Measurements from ENCODE around the gene CASK.

DNA sequence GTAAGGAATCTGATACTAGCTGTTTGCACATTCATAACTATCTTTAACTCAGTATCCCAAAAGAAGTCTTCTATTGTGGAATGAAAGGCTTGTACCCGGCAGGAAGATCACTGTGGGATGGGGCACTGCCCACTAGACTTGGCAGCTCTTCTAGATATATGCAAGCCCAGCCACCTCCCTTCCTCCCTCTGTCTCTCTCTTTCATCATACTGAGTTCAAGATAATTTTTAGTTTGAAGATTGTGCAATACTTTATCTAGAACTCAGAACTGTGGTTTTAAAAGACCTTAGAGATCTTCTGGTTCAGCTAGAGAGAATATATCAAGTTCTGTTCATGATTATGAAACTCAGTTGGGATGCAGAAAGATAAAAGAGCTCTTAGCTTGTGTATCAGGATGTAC, 257.1 kb downstream of the CASK start:
- TF ChIP-seq, protein P1, sequence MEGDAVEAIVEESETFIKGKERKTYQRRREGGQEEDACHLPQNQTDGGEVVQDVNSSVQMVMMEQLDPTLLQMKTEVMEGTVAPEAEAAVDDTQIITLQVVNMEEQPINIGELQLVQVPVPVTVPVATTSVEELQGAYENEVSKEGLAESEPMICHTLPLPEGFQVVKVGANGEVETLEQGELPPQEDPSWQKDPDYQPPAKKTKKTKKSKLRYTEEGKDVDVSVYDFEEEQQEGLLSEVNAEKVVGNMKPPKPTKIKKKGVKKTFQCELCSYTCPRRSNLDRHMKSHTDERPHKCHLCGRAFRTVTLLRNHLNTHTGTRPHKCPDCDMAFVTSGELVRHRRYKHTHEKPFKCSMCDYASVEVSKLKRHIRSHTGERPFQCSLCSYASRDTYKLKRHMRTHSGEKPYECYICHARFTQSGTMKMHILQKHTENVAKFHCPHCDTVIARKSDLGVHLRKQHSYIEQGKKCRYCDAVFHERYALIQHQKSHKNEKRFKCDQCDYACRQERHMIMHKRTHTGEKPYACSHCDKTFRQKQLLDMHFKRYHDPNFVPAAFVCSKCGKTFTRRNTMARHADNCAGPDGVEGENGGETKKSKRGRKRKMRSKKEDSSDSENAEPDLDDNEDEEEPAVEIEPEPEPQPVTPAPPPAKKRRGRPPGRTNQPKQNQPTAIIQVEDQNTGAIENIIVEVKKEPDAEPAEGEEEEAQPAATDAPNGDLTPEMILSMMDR (IDR thresholded peaks at IDR 0.05; ENCODE audit: poor library complexity, severe bottlenecking), result no peak
- TF ChIP-seq EZH2 (IDR thresholded peaks at IDR 0.05; ENCODE audit: borderline replicate concordance, insufficient read depth, low read length, poor library complexity, severe bottlenecking), result no peak
